Calu3 (cell line): ENCODE measurements around the gene RELT. TPM values are rescaled to one million over a fixed set of nuclear protein-coding genes. Genes with fewer than 3 reads are reported as not detected.

Experiments
- BruUV-seq: library from RNA; stranded (reverse); fragments of 400-500 nt; replicated peaks from 2 replicates; lab custom pipeline; 2021; lab: Mats Ljungman, UMichigan
- CTCF ChIA-PET: fragments of 300-600 bp; sonication (Branson Sonifier 250); formaldehyde crosslinking; loops from one replicate; lab custom pipeline; 2022; ENCODE audit warnings: antibody characterized with exemption; lab: Charles Lee
- DNase-seq: peaks from one replicate; pipeline ENCODE4 v3.0.0; 2022
- H3K27ac Mint-ChIP-seq: one replicate; pipeline ENCODE4 v1.8.0; 2022; ENCODE audit warnings: mixed read lengths; ENCODE audit not compliant: unreplicated experiment
- H3K27me3 Mint-ChIP-seq: one replicate; pipeline ENCODE4 v1.8.0; 2022; ENCODE audit warnings: mixed read lengths; ENCODE audit not compliant: unreplicated experiment
- H3K36me3 Mint-ChIP-seq: one replicate; pipeline ENCODE4 v1.8.0; 2022; ENCODE audit warnings: mild to moderate bottlenecking, moderate library complexity, mixed read lengths; ENCODE audit not compliant: insufficient read depth, unreplicated experiment
- H3K4me1 Mint-ChIP-seq: one replicate; pipeline ENCODE4 v1.8.0; 2022; ENCODE audit warnings: mild to moderate bottlenecking, low read depth, mixed read lengths; ENCODE audit not compliant: unreplicated experiment
- H3K4me3 Mint-ChIP-seq: one replicate; pipeline ENCODE4 v1.8.0; 2022; ENCODE audit warnings: mild to moderate bottlenecking, low read depth, moderate library complexity, mixed read lengths; ENCODE audit not compliant: unreplicated experiment
- H3K9me3 Mint-ChIP-seq: one replicate; pipeline ENCODE4 v1.8.0; 2022; ENCODE audit warnings: low read depth, mixed read lengths; ENCODE audit not compliant: unreplicated experiment
- intact Hi-C: fragments of 100-400 bp; cut with micrococcal nuclease; formaldehyde crosslinking; loops from one replicate; pipeline ENCODE4 v1.10.0; 2022; ENCODE audit not compliant: unreplicated experiment
- total RNA-seq: library from RNA; stranded (reverse); gene quantifications from 2 replicates; pipeline ENCODE4 v1.2.3, GENCODE V29; 2022
- TF ChIP-seq, protein P1 (sequence below): fragments of 200-600 bp; IDR thresholded peaks from one replicate; pipeline ENCODE4 v1.8.0; 2022; ENCODE audit warnings: antibody characterized with exemption; ENCODE audit not compliant: unreplicated experiment

Gene RELT
- total RNA-seq, 1 experiment from 2014 or later = 11.8 TPM

- no peak overlapping the region for H3K27ac Mint-ChIP-seq
- TF ChIP-seq, protein P1, sequence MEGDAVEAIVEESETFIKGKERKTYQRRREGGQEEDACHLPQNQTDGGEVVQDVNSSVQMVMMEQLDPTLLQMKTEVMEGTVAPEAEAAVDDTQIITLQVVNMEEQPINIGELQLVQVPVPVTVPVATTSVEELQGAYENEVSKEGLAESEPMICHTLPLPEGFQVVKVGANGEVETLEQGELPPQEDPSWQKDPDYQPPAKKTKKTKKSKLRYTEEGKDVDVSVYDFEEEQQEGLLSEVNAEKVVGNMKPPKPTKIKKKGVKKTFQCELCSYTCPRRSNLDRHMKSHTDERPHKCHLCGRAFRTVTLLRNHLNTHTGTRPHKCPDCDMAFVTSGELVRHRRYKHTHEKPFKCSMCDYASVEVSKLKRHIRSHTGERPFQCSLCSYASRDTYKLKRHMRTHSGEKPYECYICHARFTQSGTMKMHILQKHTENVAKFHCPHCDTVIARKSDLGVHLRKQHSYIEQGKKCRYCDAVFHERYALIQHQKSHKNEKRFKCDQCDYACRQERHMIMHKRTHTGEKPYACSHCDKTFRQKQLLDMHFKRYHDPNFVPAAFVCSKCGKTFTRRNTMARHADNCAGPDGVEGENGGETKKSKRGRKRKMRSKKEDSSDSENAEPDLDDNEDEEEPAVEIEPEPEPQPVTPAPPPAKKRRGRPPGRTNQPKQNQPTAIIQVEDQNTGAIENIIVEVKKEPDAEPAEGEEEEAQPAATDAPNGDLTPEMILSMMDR = no peak
- H3K9me3 Mint-ChIP-seq = no peaks in the 10 kb centered on the region
- H3K36me3 Mint-ChIP-seq = no peaks in the 10 kb centered on the region
- BruUV-seq = no TSS peak
- intact Hi-C loops = no loop called here
- no peak overlapping the region for H3K4me3 Mint-ChIP-seq
- CTCF ChIA-PET = no interaction called here
- H3K27me3 Mint-ChIP-seq = no peaks in the 10 kb centered on the region
- no peaks in the 10 kb centered on the region for H3K4me1 Mint-ChIP-seq
- no peak for DNase-seq
These were observed 52.0 kb downstream of the RELT start for GRCh38 chr11:73428227-73428626.

- intact Hi-C loops = no loop called here
- no TSS peak for BruUV-seq
- no peaks in the 10 kb centered on the region for H3K9me3 Mint-ChIP-seq
- H3K27ac Mint-ChIP-seq = no peak overlapping the region
- no peaks in the 10 kb centered on the region for H3K4me1 Mint-ChIP-seq
- TF ChIP-seq, protein P1 = no peak
- no peaks in the 10 kb centered on the region for H3K27me3 Mint-ChIP-seq
- H3K36me3 Mint-ChIP-seq = no peaks in the 10 kb centered on the region
- CTCF ChIA-PET = no interaction called here
- no peak overlapping the region for H3K4me3 Mint-ChIP-seq
- no peak for DNase-seq
These were observed 52.5 kb downstream of the RELT start for GRCh38 chr11:73428699-73429098.

DNA sequence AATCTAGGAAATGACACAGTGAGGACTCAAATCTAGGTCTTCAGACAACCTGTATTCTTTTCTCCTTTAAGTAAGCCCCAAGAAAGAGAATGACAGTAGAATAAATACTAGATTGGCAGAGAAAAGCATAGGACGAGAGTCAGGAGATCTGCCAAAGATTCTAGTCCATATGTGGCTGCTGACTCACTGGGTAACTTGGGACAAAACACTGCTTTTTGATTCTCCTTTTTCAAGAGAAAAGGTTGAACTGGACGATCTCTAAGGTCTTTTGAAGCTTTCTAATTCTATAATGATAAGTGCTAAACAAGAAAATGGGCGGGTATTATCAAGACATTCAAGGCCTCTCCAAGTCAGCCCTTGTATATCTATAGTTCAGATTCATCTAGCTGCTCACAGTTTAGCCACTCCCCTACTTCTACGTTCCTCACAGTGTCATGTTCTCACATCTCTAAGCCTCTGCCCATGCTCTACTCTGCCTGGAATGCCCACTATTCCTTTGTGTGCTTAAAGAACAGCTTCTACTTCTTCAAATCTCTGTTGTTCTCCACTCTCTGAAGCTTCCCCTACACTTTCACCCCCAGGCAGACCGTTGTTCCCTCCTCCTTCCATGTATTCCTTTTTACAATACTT is 53.0 kb downstream of the RELT start:
- intact Hi-C loops = no loop called here
- Mint-ChIP-seq H3K9me3 (no peaks in the 10 kb centered on the region), H3K4me3 (no peak overlapping the region), H3K27me3 (no peaks in the 10 kb centered on the region), H3K36me3 (no peaks in the 10 kb centered on the region), H3K4me1 (no peaks in the 10 kb centered on the region), H3K27ac (no peak overlapping the region)
- no TSS peak for BruUV-seq
- TF ChIP-seq, protein P1 = no peak
- DNase-seq = no peak
- CTCF ChIA-PET = no interaction called here

DNA sequence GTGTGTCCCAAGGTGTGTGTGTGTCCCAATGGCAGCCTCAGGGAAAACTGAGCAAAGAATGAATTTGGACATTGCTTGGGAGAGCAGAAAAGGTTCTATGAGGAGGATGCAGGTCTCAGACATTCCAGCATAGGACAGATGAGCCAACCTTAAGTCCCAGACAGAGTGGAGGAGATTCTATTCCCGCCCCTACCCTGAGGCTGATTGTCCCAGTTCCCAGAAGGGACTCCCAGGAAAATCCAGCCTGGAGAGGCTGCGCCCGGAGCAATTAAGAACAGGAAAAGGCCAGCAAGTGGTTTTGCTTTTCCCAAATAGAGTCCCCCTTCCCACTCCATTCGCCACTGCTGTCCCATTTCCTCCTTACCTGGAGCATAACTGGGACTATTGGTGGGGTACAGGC is 54.1 kb downstream of the RELT start:
- no TSS peak for BruUV-seq
- no peak overlapping the region for H3K27ac Mint-ChIP-seq
- TF ChIP-seq, protein P1 = no peak
- CTCF ChIA-PET = no interaction called here
- no peaks in the 10 kb centered on the region for H3K4me1 Mint-ChIP-seq
- H3K36me3 Mint-ChIP-seq = no peaks in the 10 kb centered on the region
- no peak overlapping the region for H3K4me3 Mint-ChIP-seq
- intact Hi-C loops = no loop called here
- no peaks in the 10 kb centered on the region for H3K27me3 Mint-ChIP-seq
- H3K9me3 Mint-ChIP-seq = no peaks in the 10 kb centered on the region
- DNase-seq = no peak
